ENCODE data around the gene EVX1.

- TF ChIP-seq EZH2 (IDR thresholded peaks at IDR 0.05; ENCODE audit: insufficient read depth, poor library complexity, severe bottlenecking): no peak
- no peak for TF ChIP-seq EZH2phosphoT487 (IDR thresholded peaks at IDR 0.05; ENCODE audit: insufficient read depth, low read depth)
Observed at GRCh38 chr7:27248911-27249723, 6.5 kb downstream of the EVX1 start.

All from GM23248 (cell line).